Stimulated activated CD8-positive, alpha-beta memory T cell treated with anti-CD3 and anti-CD28 coated beads, Interleukin-7, amount 100 ng/mL, for 1 hour (primary cell): Measurements from ENCODE around the gene SYCP2L.
"Not testable (repeated sequence)": the region's sequence is repeated elsewhere in the genome, so short reads cannot be mapped to it uniquely, and the experiment has no call there.

ENCODE experiments used
- DNase-seq, 2 donors: peaks; one replicate each; pipeline ENCODE4 v3.0.0-alpha.2; 2020; ENCODE audit warnings: low read depth in 2 of 2

The SYCP2L gene

DNA sequence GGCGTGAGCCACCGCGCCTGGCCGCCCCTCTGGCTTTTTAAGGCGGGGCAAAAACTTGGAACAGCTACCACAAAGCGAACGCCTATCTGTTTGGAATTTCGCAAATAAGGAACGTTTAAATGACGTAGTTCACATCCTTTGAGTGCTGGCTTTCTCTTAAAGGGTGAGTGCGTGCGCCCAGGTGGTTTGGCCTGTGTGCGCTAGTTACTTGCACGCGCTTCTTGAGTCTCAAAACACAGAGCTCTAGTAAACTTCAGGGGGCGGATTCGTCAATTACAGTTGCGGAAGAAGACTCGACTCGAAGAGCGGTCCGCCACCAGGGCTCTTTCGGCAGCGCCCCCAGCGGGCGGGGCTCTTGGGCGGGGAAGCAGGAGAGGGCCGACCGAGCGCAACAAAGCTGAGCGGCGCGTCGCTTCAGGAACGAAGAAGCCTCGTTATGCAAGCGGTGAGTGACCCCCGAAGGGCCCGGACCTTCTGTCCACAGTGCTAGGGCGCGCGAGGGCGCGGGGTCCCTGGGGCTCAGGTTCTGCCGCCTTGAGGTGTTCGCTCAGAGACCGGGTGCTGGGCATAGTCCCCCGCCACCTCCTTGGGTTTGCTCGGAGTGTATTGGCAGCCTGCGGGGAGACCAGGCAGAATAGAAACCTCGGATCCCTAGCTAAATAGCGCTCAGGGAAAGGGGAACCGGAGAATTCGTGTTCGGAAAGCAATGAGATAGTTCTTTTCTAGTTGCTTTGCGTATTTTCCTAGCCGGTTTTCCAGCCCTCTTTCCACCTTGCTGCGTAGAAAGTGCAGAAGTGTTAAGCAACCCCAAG, at the start of gene SYCP2L:
Gene SYCP2L, plus strand, starts transcription at position 362 of the 812 bp plus-strand sequence. Its CDS starts 75 bp downstream, at position 437.
- no peak for DNase-seq

DNA sequence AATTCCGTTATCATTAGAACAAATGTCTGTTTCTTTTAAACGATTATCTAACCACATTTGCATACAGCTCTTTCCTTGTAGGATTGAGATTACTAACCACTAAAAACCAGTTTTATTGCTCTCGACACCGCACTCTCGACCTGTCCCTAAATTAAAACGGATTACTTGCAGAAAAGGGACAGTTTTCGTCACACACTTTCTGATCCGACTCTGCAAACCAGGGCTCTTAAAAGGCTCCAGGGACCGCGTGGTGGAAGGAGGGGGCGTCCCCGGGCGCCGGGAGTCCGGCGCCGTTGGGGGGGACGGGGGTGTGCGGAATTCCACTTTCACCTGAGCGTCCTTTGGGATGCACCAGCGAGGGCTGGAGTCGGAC, 49.2 kb upstream of the SYCP2L start:
- DNase-seq: no peak

DNA sequence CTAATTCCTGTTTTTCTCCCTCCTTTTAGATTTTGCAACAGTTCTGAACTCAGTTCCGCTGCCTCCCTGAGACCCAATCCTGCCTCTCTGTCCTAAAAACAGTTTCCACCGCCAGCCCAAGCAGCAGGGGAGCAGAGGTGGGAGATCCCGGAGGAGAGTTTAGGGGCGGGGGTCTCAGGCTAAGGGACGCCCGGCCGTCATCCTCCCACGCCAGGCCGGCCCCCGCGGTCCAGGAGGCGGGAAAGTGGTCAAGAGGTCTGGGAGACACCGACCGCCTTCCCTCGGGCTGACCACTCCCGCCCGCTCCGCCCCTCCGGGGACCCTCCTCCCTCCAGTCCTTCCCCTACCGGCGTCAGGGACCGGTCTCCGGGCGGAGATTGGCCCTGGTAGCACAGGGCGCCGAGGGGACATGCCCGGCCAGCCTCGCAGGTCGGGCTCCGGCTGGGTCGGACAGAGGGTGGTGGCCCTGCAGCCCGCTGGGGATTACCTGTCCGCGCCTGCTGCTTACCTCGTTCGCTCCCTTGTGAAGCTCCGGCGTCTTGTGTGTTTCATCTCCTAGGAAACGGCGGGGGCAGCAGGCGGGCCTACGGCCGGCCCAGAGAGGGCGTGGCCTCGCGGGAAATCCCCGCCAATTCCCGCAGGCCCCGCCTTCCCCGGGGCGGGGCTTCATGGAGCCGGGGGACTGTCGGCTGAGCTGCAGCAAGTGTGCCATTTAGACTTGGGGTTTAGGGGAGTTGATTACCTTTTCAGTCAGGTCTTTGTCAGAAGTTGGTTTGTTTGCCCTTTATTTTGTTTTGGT, 48.7 kb upstream of the SYCP2L start, which contains the start of gene MAK:
Gene MAK, minus strand, starts transcription at position 545 of the 799 bp plus-strand sequence. CDS start 7,891 bp downstream, outside the sequence.
- peak; percentile 64 for DNase-seq

DNA sequence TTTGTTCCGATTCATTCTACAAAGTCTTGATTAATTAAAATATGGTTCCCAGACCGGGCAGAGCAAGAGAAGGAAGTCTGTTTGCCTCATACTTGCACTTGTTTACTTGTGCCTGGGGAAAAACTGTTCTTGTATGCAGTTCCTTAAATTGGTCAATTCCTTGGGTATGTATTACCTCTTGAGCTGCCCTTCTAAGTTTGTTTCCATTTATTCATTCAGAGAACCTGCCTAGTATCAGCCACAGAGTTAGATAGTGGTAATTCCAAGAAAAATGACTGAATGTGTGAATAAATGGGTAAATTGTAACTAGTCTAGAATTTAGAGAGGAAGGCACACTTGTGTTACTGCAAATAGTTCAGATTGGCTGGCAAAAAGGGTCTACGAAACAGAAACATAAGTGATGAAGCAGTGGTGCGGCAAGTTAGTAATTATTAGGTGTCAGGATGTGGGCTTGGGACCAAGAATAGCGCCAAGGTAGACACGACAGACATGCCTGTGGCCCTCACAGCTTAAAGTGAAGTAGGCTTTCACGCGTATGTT, 48.0 kb upstream of the SYCP2L start:
- DNase-seq: no peak

DNA sequence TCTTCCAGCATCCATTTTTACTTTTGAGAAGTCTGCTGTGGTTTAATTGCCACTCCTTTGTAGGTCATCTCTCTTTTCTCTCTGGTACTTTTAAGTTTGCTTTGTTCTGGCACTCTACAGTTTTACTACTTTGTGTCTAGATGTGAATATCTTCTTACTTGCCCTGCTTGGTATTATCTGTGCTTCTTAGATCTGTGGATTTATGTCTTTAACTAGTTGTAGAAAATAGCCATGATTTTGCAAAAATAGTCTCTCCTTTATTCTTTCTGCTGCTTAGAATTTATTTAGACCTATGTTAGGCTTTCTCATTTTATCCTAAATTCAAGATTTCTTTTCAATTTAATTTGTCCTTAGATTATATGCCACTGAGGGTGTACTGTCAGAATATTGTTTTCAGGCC, 43.3 kb upstream of the SYCP2L start:
- DNase-seq: no peak

DNA sequence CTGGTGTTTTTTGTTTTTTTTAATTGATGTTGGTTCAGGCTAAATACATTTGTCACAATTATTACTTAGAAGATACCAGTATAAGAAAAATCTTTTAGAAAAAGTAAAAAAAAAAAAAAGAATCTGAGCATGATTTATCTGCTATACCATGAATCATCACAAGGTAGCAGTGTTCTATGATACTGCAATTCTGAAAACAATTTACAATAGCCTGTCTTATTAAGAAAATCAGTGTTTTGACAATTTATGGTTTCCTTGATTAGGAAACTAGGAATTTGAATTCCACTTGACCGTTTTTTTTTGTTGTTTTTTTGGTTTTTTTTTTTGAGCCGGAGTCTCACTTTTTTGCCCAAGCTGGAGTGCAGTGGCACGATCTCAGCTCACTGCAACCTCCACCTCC, 39.2 kb upstream of the SYCP2L start:
- DNase-seq: no peak

DNA sequence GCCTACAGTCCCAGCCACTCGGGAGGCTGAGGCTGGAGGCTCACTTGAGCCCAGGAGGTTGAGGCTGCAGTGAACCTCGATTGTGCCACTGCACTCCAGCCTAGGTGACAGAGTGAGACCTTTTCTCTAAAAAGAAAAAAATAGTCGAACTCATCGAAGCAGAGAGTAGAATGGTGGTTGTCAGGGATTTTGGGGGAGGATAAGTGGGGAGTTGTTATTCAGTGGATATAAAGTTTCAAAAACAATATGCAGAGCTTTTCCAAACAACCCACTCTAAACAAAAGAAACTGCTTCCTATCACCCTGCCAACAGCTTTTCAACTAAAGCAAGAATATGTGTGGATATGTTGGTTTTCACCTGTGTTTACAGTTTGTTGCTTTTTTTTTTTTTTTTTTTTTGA, 37.0 kb upstream of the SYCP2L start:
- no peak for DNase-seq

DNA sequence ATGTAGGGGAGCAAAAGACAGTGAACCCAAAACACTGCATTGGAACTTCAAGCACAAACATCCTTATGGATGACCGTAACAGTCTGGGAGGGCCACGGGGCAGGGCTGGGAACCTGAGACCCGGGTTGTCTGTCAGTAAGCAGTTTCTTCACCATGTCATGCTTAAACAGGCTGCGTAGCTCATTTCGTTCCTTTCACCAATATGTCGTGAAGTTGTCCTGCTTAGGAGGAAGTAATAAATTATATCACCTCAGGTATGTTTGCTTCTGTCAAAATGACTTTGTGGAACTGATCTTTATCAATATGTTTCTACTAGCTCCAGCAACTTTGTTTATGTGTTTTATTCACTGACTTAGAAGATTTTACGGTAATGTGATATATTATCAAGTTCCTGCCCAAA, 36.1 kb upstream of the SYCP2L start:
- no peak for DNase-seq

DNA sequence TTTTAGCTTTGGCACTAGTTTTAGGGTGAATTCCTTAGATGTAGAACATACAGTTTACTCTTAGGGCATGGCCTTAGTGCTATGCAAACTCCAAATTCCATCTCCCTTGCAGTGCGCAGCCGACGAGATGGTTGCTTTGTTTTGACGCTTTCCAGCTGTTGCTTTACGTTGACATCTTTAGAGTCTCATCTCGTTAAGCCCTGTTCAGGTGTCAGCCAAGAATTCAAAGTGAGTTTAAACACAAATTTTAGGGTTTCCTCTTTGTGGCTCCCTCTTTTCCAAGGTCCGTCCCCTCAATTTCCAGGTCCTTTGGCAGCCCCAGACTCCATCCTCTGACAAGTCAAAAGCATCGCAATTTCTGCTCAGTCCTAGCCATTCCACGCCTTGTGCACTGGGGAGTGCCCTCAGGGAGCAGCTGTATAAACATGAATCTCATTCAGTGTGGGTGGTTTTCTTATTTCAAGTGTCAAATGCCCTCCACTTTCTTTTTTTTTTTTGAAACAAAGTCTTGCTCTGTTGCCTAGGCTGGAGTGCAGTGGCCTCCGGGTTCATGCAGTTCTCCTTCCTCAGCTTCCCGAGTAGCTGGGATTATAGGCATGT, 34.4 kb upstream of the SYCP2L start:
- DNase-seq: no peak

DNA sequence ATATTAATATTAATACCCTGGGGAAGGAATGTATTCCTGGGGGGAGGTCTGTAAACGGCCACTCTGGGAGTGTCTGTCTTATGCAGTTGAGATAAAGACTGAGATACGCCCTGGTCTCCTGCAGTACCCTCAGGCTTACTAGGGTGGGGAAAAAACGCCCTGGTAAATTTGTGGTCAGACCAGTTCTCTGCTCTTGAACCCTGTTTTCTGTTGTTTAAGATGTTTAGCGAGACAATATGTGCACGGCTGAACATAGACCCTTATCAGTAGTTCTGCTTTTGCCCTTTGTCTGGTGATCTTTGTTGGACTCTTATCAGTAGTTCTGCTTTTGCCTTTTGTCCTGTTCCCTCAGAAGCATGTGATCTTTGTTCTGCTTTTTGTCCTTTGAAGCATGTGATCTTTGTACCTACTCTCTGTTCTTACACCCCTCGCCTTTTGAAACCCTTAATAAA, 33.0 kb upstream of the SYCP2L start:
- not testable (repeated sequence) for DNase-seq

DNA sequence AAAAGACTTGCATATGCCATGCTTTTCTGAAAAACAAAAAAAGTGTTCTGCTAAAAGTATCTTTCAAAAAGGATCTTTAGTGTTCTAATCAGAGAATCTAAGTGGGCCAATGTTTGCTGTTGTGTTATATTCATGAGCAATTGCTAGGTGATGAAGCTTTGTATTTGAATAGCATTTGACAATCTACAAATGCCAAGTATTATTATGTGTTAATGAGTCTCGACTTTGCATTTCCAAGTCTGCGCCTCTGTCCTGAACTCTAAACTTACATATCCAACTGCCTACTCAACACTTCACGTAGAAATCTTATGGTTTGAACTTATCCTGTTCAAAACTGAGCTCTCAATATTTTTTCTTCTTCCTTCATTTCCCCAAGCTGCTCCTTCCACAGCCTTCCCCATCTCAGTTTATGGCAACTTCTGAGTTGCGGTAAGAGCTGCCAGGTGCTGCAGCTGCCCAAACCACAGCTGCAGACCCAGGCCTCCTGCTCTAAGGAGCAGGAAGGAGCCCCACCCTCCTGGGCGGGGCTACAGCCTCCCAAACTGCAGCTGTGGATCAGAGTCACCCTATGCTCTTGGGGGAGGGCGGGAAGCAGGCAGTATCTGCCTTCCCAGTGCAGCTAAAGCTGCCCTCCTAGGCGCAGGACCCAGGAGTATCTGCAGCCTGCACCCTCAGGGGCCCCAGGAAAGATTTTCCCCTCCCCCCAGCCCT, 31.8 kb upstream of the SYCP2L start:
- no peak for DNase-seq

DNA sequence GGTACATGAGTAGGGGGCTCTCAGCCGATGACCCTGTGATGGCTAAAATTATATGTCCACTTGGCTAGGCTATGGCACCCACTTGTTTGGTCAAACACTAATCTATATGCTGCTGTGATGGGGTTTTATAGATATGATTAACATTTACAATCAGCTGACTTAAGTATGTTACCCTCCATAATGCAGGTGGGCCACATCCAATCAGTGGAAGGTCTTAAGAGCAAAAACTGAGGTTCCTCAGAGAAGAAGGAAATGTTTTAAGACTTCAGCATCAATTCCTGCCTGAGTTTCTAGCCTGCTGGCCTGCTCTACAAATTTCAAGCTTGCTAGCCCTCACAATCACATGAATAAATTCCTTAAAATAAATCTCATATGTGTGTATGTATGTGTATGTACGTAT, 29.6 kb upstream of the SYCP2L start:
- DNase-seq: no peak

DNA sequence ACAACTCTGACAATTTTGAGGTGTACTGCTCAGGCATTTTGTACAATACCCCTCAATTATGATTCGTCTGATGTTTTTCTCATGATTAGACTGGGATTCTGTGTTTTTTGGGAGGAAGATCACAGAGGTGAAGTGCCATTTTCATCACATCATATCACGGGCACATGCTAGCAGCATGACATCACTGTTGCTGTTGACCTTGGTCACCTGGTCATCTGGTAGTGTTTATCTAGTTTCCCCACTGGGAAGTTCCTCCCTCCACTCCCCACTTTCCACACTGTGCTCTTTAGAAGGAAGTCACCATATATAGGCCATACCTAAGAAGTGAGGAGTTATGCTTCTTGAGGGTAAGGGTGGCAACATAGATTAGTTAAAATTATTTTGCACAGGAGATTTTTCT, 25.8 kb upstream of the SYCP2L start:
- no peak for DNase-seq

DNA sequence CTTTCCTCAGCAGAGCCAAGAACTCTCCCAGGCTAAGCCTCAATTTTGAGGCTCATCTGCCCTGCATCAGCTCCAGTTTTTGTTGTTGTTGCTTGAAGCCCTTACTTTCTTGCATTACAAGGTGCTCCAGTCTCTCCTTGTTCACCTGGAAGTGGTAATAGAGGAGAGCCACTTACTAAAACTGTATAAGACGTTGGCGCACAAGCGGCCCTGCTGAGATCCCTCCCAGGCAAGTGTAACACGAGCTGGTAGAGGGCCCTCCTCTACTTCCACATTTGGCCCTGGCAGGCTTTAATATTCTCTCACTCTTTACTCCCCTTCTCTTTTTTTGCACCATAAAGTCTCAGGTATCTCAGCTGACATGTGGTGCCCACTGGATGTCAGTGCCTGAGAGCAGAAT, 24.5 kb upstream of the SYCP2L start:
- no peak for DNase-seq

DNA sequence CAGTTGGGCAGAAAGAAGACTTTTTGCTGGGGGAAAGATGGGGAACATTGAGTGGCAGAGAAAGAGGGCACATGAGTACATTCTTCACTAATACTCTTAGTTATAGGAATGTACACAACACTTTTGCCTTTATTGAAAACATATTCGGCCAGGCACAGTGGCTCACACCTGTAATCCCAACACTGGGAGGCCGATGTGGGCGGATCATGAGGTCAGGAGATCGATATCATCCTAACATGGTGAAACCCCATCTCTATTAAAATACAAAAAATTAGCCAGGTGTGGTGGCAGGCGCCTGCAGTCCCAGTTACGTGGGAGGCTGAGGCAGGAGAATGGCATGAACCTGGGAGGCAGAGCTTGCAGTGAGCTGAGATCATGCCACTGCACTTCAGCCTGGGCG, 23.8 kb upstream of the SYCP2L start:
- not testable (repeated sequence) for DNase-seq

DNA sequence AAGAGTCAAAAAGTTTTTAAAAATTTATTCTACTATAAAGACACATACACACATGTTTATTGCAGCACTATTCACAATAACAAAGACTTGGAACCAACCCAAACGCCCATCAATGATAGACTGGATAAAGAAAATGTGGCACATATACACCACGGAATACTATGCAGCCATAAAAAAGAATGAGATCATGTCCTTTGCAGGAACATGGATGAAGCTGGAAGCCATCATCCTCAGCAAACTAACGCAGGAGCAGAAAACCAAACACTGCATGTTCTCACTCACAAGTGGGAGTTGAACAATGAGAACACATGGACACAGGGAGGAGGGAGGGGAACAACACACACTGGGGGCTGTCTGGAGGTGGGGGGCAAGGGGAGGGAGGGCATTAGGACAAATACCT, 20.1 kb upstream of the SYCP2L start:
- not testable (repeated sequence) for DNase-seq

DNA sequence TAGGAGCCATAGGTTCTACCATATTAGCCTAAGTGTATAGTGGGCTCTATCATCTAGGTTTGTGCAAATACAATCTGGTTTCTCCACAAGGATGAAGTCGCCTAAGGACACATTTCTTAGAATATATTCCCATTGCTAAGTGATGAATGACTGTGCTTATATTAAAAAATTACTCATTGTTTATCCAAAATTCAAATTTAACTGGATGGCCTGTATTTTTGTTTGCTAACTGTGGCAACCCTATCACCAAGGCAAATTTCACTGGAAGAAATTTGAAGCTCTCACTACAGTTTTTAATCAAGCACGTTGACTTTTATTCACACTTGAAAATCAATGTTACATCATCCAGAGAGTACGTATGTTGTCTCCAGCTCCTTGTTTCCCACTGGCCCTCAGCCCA, 18.9 kb upstream of the SYCP2L start:
- DNase-seq: no peak

DNA sequence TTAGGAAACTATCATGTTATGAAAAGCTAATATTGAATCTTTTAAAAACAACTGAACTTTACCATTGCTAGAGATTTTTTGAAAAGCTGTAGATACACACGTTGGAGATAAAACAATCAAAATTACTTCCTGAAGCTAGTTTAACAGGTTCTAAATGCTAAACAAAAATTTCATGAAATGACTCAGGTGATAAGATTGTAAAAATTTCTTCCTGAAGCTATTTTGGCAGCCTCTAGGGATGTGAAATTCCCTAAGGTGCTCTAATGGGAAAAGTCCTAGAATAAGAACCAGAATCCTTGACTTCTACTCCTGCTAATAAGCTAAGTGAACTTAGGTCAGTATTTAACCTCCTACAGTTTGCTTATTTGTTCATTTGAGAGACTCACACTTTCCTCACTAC, 13.5 kb upstream of the SYCP2L start:
- no peak for DNase-seq

DNA sequence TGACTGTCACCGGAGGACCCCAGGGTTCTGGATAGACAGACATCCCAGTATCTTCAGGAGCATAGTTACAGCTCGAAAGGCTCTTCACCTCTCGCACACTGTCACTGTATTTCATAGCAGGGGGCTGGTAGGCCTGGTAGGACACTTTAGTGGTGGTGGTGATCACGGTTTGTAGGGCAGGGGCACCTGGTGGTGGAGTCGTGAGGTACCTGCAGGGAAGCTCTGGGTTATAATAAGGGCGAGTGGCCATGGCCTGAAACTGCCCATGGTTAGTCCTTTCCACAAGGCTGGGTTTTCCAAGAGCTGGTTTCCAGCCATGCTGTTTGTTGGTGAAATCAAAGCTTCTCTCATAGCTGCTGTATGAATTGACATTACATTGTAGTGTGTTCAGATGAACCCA, 12.6 kb upstream of the SYCP2L start:
- no peak for DNase-seq

DNA sequence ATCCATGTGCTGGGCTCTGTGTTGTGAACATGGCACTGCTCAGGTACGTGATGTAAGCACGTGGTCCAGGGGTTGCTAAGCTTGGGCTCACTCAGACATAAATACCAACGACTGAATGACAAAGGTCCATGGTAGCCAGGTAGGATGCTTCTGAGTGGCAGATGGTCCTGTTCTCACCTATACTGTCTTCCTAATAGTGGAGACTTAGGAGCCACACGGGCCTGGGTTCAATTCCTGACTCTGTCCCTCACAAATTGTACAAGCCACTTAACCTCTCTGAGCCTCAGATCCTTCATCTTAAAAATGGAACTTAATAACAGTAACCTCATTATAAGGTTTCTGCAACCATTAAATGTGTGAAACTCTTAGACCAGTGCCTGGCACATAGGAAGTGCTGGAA, 11.8 kb upstream of the SYCP2L start:
- DNase-seq: no peak

DNA sequence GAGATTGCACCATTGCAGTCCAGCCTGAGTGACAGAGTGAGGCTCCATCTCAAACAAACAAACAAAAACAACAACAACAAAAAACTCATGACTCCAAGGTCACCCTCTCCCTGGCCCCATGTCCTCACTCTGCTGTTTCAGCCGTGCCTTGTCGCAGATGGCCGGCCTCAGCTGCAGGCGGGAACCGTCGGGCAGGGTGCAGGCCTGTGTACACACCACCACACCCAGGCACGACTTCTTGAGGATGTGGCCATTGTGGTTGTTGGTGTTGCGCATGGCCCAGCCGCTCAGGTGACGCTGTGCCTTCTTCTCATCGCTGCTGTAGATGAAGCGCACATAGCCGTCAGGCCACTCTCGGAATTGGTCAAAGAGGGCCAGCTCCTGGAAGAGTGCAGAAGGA, 9.8 kb upstream of the SYCP2L start:
- DNase-seq: no peak

DNA sequence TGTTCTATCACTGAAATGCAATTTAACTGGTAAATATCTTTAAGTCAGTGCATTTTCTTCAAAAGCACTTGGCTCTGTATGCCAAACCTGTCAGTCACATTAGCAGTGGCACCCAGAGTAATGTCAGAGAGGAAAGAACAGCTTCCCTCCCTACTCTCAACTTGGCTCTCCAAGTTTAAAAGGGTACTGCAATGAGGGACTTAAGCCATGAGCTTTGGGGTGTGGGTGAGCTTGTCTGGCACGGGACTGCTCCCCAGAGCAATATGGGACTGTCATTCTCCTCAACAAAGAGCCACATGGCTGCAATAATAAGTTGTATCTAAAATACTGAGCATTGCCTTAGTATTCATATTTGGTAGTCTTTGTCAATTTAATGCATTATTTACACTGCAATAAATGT, 9.0 kb upstream of the SYCP2L start:
- no peak for DNase-seq
